GM19023 (cell line): ENCODE measurements around the gene KDM1A.

Source experiments
- ATAC-seq: cut with Tn5 transposase; IDR thresholded peaks from one replicate; pipeline ENCODE4 v1.9.1; 2021; ENCODE audit warnings: mild to moderate bottlenecking, moderate library complexity; ENCODE audit not compliant: unreplicated experiment

Gene KDM1A

DNA sequence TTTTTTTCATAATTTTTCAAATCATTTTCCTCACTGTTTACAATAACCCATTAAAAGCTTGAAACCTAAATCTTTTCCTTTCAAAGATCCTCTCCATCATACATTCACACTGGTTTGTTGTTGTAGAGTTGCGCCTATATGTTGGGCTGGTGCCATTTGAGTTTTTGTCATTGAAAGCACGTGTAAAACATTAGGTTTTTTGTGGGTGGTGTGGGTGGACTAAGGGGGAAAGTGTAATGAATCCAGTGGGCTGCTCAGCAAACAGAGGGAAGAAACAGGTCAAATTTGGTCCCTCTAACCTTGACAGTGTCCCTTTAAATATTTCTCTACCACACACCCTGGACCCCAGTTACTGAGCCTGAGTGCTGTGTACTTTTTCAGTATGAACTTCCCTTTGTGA, 46.8 kb downstream of the KDM1A start:
- no peak for ATAC-seq

DNA sequence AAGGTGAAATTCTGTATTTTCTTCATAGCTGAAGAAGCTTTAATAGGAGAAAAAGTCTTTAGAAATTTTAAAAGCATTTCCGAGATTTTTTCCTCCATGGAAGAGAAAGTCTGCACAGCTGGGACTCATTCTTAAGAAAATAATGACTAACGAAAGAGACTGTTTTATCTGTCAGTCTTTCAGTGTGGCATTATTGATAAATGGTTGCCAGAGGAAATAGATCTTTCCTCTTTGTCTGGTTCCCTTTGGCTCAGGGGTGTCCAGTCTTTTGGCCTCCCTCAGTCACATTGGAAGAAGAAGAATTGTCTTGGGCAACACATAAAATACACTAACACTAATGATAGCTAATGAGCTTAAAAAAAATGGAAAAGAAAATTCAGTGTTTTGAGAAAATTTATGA, 49.9 kb downstream of the KDM1A start:
- no peak for ATAC-seq

GRCh38 chr1:23069675-23070074, 50.4 kb downstream of the KDM1A start:
- ATAC-seq: no peak

- ATAC-seq: no peak
These were observed 54.7 kb downstream of the KDM1A start for GRCh38 chr1:23074012-23074411.

- ATAC-seq: no peak
These were observed 59.8 kb downstream of the KDM1A start for GRCh38 chr1:23079025-23079424.

DNA sequence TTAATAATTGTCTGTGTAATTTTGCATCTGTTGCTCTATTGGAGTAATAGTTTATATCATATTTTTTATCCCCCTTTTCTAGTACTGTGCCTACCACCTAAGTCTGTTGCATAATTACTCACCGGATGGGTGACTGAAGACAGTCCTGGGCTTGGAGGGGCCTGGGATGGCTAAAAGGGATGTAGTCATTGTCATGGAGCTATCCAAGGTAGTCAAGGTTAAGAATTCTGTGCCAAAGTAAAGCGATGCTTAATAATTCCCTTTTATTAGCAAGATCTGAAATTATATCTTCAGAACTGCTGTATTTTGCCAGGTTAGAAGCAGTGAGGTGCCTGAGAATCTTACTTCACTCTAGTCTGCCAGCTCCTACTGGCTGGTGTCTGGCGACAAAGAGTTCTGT, 61.6 kb downstream of the KDM1A start:
- ATAC-seq: no peak

GRCh38 chr1:23081376-23081775, 62.1 kb downstream of the KDM1A start:
- ATAC-seq: no peak

DNA sequence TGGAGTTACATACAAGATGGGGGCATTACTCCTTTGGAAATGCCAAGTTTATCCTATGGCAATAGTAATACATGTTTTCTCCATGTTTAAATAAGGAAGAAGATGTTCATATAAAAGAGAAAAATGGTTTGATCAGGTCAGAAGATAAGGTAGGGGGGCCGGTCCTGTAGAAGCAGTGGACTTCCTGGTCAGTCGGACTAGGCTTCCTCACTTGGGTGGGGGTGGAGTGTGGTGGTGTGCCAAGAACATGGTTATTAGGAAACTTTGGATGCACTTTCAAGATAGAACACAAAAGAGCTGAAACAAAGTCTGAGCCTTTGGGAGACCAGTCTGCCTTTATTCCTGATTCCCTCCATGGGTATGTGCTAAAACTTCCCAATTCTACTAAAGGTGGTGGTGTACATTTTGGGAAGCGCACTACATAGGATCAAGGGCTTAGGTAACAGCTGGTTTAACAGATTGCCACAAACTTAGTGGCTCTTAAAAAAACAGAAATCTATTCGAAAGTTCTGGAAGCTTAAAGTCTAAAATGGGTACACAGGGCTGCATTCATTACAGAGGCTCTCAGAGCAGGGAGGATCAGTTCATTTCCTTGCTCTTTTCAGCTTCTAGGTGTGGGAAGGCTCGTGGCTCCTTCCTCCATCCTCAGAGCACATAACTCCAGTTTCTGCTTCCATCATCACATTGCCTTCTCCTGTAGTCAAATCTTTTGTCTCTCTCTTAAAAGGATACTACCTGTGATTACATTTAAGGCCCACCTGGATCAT, 64.6 kb downstream of the KDM1A start:
- ATAC-seq: no peak

DNA sequence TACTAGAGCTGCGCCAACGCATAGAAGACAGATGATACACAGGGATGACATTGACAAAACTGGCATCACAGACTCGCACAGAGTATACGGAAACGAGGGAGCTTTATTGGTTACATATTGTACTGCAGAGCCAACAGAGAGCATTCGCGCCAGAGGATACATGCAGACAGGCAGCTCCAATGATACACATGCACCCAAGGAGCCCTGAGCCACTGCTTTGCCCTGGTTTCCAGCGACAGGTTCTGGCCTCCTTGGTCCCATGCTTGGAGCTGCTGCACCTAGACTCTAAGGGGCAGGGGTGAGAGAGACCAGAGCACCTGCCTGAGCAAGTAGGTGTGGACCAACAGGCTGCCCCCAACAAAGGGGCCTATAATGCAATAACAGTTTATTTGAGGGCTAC, 65.6 kb downstream of the KDM1A start:
- no peak for ATAC-seq

DNA sequence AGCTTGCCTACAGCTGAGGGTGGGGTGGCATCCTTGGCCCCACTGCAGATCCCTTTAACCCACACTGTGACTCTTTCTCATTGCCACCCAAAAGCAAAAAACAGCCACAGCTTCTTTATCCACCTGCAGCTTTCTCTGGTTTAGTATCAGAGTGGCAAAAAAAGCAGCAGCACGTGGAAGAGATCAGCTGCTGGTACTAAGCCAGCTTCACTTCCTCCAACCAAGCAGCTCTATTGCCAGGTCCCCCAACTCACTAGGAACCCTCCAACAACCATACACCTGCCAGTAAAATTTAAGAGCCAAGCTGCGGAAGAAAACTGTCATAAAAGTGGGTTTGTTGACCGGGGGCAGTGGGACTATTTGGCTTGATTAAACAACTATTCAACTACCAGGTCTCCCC, 66.4 kb downstream of the KDM1A start:
- no peak for ATAC-seq

DNA sequence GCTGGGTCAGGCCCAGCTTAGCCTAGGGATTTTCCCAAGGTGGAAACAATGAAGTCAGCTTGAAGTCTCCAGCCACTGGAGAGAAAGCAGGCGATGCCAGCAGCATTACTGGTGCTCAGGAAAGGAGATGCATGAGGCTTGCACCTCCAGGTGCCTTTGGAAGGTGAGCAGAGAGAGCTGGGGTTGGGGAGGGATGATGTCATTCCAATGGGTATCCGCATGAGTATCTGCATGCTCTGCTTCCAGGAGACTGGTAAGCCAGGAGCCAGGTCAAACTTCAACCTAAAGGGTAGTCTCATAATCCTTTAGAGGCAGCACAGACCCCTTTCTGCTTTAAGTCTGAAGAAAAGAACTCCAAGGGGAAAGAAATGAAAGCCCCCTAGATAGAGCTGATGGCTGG, 68.8 kb downstream of the KDM1A start:
- ATAC-seq: no peak

- ATAC-seq: no peak
These were observed 70.8 kb downstream of the KDM1A start for GRCh38 chr1:23090056-23090455.

- ATAC-seq: no peak
These were observed 72.3 kb downstream of the KDM1A start for GRCh38 chr1:23091545-23091944.

DNA sequence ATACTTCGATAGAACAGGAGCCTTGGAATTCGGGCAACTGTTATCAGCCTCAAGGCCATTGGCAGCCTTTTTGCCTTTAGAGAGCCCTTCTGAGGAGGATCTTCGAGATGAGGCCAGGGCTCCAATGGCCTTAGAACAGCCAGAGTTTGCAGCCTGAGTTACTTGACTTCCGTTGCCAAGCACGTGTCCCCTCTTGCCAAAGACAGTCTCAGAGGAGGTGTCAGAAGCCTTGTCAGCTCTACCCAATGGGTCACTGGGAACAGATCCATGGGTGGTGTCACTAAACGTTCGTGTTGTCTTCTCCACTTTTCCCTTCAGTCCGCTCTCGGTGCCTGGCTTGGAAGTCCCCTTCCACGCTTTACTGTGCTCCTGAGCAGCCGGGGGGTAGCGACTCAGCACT, 73.2 kb downstream of the KDM1A start:
- no peak for ATAC-seq

GRCh38 chr1:23097316-23097715, 78.0 kb downstream of the KDM1A start:
- no peak for ATAC-seq

DNA sequence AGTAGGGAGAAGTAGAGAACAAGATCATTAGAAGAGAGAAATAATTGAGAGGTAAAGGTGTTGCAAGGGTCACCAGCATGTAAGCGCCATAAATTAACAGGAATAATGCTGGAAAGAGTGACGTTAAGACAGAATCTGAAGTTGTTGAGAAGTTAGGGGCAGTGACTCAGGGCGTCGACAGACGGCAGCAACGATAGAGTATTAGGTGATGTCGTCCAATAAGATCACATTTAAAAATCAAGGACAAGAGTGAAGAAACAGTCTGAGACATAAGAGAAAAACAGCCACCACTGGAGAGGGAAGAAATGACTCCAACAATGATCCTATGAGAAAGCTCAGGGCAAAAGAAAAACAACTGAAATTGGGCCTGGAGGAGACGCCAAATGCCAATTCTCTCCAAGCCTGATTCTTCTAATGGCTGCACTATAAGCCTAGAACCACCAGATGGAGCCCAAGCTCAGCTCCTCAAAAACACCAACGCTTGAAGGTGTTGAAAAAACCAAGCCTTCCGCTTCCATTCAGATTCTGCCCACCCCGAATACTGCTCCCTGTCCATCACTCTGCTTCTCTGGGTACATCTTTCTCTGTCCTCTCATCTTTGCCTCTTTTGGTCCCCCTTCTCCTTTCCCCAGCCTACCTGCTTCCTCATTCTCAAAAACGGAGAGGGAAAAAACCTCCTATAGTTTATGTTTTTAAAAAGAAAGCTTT, 79.3 kb downstream of the KDM1A start:
- no peak for ATAC-seq

DNA sequence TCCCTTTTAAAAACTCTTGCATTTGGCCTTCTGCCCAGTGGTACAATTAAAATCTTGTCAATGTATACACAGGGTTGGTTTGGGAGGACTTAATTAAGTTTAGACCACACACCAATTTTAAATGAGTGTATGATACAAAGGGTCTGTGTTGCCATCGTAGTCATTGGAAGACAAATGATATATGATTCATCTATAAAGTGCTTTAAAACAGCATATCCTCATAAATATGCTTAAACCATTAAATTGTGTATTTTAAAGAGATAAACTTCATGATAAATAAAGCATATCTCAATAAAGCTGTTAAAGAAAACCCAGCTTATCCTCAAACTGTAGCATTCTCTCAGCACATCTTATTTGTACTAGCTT, 79.9 kb downstream of the KDM1A start:
- ATAC-seq: no peak

DNA sequence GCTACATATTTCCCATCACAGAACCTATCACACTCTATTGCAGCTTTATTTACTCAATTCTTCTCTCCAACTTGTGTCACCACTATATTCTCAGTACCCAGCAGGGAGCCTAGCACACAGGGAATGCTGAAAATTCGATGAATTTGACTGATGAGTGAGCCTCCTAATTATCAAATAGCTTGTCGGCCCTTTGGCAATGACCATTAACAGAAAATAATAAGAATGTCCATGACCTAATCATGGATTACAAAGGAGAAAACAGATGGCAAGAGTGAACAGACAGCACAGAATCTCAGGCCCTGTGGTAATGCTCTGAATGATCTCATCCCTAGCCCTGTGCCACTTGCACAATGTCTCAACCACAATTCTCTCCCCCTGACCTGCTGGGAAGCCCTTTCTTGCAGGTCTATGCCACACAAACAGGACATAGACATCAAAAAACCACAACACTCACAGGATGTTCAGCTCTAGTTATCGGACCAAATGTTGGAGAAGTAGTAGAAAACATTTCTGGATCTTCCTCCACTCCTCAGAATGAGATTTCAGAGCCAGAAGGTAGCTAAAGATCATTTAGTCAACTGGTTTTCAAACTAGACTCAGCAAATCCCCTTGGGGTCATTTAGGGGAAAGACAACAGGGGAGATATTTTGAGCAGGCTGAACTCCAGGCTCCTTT, 80.9 kb downstream of the KDM1A start:
- no peak for ATAC-seq

DNA sequence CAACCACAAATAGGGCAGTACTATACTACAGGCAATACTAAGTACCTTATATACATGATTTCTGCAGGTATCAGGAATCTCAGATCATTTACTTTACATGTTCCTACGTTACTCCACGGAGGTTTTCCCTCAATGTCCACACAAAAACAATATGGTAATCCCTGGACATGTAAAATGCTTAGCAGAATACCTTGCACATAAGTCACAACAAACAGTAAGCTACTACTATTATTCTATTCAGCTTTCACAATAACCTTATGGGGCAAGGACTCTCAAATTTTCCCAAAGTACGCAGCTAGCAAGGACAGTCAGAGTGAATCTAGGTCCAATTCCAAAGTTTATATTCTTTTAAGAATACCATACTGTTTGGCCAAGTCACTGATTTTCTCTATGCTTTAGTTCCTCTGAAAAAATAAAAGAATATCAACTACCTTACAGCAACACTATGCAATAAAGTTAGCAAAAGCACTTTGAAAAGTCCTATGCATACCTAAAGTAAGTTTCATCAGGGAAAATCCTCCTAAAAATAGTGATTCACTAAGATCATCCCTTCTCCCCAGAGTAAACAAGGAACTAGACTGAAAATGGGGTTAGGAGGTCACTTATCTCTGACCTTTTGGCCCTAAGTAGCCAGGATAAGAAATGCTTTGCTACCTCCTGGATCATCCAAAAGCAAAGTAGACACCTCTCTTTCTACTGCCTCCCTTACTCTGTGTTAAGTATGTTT, 82.0 kb downstream of the KDM1A start:
- ATAC-seq: no peak

DNA sequence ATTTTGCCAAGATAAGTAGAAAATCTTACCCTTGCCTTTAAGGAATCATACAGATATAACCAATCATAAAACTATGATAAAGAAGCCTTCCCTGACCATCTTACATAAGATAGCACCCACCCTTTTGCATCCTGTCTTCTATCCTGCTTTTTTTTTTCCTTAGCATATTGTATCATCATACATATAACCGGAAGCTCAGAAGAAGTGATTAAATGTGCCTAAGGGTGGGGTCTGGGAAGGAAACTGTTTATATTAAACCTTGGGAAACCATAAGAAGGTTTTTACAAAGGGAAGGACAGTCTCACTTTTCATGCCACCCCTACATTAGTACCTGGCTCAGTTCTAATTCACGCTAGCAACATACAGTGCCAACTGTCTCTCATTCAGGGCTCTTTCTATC, 82.6 kb downstream of the KDM1A start:
- ATAC-seq: no peak

DNA sequence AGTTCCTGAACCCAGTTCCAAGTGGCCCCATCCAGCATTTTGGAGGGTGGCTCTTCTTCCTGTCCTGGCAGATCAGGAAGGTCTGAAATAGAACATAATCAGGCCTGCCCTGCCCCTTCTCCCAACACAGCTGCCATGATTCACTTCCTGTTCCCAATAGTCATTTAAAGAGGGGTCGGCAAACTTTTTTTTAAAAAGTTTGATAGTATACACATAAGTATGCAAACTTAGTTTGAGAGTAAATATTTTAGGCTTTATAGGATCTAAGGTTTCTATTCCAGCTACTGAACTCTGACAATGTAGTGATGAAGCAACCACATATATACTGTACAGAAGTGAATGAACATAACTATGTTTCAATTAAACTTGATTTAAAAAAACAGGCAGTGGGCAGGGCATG, 83.0 kb downstream of the KDM1A start:
- no peak for ATAC-seq
